ENCODE measurements around the gene TOMM22.

TOMM22 gene

DNA sequence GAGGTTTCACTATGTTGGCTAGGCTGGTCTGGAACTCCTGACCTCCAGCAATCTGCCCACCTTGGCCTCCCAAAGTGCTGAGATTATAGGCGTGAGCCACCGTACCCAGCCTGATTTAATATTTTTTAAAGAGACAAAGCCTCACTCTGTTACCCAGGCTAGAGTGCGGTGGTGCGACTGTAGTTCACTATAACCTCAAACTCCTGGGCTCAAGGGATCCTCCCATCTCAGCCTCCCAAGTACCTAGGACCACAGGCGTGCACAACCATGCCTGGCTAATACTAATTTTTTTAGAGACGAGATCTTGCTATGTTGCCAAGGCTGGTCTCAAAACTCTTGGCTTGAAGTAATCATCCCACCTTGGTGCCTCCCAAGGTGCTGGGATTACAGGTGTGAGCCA lies 37.4 kb downstream of the TOMM22 start:
- no peak for TF ChIP-seq TAF1 (IDR thresholded peaks at IDR 0.05; ENCODE audit: borderline replicate concordance, insufficient read depth, low read length)
- TF ChIP-seq, protein P1, sequence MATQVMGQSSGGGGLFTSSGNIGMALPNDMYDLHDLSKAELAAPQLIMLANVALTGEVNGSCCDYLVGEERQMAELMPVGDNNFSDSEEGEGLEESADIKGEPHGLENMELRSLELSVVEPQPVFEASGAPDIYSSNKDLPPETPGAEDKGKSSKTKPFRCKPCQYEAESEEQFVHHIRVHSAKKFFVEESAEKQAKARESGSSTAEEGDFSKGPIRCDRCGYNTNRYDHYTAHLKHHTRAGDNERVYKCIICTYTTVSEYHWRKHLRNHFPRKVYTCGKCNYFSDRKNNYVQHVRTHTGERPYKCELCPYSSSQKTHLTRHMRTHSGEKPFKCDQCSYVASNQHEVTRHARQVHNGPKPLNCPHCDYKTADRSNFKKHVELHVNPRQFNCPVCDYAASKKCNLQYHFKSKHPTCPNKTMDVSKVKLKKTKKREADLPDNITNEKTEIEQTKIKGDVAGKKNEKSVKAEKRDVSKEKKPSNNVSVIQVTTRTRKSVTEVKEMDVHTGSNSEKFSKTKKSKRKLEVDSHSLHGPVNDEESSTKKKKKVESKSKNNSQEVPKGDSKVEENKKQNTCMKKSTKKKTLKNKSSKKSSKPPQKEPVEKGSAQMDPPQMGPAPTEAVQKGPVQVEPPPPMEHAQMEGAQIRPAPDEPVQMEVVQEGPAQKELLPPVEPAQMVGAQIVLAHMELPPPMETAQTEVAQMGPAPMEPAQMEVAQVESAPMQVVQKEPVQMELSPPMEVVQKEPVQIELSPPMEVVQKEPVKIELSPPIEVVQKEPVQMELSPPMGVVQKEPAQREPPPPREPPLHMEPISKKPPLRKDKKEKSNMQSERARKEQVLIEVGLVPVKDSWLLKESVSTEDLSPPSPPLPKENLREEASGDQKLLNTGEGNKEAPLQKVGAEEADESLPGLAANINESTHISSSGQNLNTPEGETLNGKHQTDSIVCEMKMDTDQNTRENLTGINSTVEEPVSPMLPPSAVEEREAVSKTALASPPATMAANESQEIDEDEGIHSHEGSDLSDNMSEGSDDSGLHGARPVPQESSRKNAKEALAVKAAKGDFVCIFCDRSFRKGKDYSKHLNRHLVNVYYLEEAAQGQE (IDR thresholded peaks at IDR 0.05; ENCODE audit: insufficient read depth in 1 of 2, low read depth in 2 of 2, low read length in 2 of 2): no peak

DNA sequence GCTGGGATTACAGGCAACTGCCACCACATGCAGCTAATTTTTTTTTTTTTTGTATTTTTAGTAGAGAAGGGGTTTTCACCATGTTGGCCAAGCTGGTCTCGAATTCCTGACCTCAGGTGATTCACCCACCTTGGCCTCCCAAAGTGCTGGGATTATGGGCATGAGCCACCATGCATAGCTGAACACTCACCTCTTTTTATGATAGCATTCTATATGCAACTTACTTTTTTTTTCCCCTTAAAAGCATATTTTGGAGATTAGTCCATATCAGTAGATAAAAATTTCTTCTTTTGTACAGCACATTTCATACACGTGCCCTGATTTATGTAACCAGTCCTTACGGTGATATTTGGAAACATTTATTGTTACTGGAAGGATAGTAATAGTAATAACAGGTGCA lies 38.6 kb downstream of the TOMM22 start:
- TF ChIP-seq TAF1 (IDR thresholded peaks at IDR 0.05; ENCODE audit: borderline replicate concordance, insufficient read depth, low read length) (no peak), SIN3A (IDR thresholded peaks at IDR 0.05; ENCODE audit: borderline replicate concordance, insufficient read depth, low read length) (no peak)
- TF ChIP-seq, protein P1 (IDR thresholded peaks at IDR 0.05; ENCODE audit: insufficient read depth in 1 of 2, low read depth in 2 of 2, low read length in 2 of 2): no peak

DNA sequence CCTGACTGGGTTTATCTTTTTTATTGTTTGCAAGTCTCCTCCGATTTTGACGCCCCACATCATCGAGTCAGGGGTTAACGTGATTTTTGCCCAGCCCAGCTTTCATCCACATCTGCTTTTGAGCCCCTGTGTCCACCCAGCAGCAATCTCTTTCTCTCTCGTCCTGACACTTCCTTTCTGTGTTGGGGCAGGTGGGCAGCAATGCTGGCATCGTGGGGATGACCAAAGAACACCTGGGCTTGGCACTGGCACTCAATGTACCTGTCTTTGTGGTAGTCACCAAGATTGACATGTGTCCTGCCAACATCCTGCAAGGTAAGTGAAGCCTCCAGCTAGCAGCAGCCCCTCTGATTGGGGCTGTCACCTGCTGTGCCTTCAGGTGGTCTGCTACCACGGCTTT lies 39.8 kb downstream of the TOMM22 start:
- TF ChIP-seq FOXP2 (optimal IDR thresholded peaks at IDR 0.05; ENCODE audit: borderline replicate concordance, extremely low read depth, extremely low read length, insufficient read depth) (no peak), POLR2AphosphoS5 (IDR thresholded peaks at IDR 0.05; ENCODE audit: low read depth, low read length) (no peak), TAF1 (IDR thresholded peaks at IDR 0.05; ENCODE audit: borderline replicate concordance, insufficient read depth, low read length) (no peak), SIN3A (IDR thresholded peaks at IDR 0.05; ENCODE audit: borderline replicate concordance, insufficient read depth, low read length) (no peak)
- TF ChIP-seq, protein P1 (IDR thresholded peaks at IDR 0.05; ENCODE audit: insufficient read depth in 1 of 2, low read depth in 2 of 2, low read length in 2 of 2): no peak

DNA sequence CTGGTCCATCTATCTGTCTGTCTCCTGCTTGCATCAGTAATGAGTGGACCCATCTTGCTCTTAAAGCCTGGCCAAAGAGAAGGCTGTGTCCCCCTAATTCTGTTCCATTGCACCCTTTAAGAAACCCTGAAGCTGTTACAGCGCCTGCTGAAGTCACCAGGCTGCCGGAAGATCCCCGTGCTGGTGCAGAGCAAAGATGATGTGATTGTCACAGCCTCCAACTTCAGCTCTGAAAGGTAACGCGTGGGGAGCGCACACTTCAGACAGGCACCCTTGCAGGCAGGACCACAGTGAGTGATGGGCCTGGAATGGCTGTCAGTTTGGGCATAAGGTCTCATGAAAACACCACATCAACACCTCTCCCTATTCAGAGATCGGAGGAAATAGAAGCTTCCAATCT lies 42.4 kb downstream of the TOMM22 start:
- TF ChIP-seq POLR2AphosphoS5 (IDR thresholded peaks at IDR 0.05; ENCODE audit: low read depth, low read length) (no peak), FOXP2 (optimal IDR thresholded peaks at IDR 0.05; ENCODE audit: borderline replicate concordance, extremely low read depth, extremely low read length, insufficient read depth) (no peak), TAF1 (IDR thresholded peaks at IDR 0.05; ENCODE audit: borderline replicate concordance, insufficient read depth, low read length) (no peak), SIN3A (IDR thresholded peaks at IDR 0.05; ENCODE audit: borderline replicate concordance, insufficient read depth, low read length) (no peak)
- TF ChIP-seq, protein P1 (IDR thresholded peaks at IDR 0.05; ENCODE audit: insufficient read depth in 1 of 2, low read depth in 2 of 2, low read length in 2 of 2): no peak

DNA sequence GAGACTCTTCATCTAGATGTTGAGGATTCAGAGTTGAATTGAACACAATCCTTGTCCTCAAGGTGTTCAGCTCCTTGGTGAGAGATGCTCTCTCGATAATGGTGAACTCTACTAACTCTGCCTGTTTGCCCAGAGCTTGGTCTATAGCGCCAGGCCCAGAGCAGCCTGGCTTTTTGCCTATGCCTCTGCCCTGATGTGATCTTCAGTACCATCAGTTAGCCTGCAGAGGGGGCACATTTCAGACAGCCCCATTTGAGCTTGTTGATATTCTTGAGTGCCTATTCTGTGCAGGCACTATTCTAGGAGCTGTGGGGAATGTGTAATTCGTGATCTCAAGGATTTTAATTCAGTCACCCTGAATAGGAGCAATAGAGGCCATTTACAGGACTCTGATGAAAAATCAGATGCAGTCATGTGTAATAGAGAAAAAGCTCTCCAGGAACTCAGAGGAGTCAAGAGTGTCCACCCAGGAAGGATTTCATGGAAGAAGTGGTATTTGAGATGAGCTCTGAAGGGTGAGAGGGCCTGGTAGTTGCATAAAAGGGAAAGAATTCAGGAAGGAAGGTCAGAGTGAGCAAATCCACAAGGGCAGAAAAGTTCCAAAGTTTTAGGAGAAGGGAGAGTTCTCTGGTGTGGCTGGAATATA lies 43.3 kb downstream of the TOMM22 start:
- TF ChIP-seq, protein P1 (IDR thresholded peaks at IDR 0.05; ENCODE audit: insufficient read depth in 1 of 2, low read depth in 2 of 2, low read length in 2 of 2): no peak
- TF ChIP-seq SIN3A (IDR thresholded peaks at IDR 0.05; ENCODE audit: borderline replicate concordance, insufficient read depth, low read length) (no peak), FOXP2 (optimal IDR thresholded peaks at IDR 0.05; ENCODE audit: borderline replicate concordance, extremely low read depth, extremely low read length, insufficient read depth) (no peak), POLR2AphosphoS5 (IDR thresholded peaks at IDR 0.05; ENCODE audit: low read depth, low read length) (no peak), TAF1 (IDR thresholded peaks at IDR 0.05; ENCODE audit: borderline replicate concordance, insufficient read depth, low read length) (no peak)

All from PFSK-1 (cell line).